Right lobe of liver (tissue), 6 donors: ENCODE data around the gene ARSB. TPM values are rescaled to one million over a fixed set of nuclear protein-coding genes. Genes with fewer than 3 reads are reported as not detected.

Experiments
- ATAC-seq, 4 donors: fragments of 200-7000 bp; cut with Tn5 transposase; one replicate each; pipeline ENCODE4 v1.9.1; 2020; ENCODE audit warnings: mild to moderate bottlenecking in 4 of 4, moderate library complexity in 4 of 4
- DNase-seq, 3 donors: peaks; one replicate each; pipeline ENCODE4 v3.0.0-alpha.2; 2020
- H3K27ac ChIP-seq, 3 donors: fragments of 200-600 bp; one replicate each; pipeline ENCODE4 v1.8.0; 2022
- H3K27me3 ChIP-seq, 2 donors: fragments of 200-600 bp; one replicate each; pipeline ENCODE4 v1.8.0; 2022
- H3K36me3 ChIP-seq, 4 donors: fragments of 200-600 bp; sonication (generic) in 1 of 4; one replicate each; pipeline versions ENCODE4 v1.5.1 to v1.8.0; 2017 to 2022; ENCODE audit warnings: control low read depth in 1 of 4
- H3K4me1 ChIP-seq, 4 donors: fragments of 200-600 bp; sonication (generic) in 1 of 4; one replicate each; pipeline versions ENCODE4 v1.5.1 to v1.8.0; 2017 to 2022; ENCODE audit warnings: control low read depth in 1 of 4
- H3K4me3 ChIP-seq, 3 donors: fragments of 200-600 bp; one replicate each; pipeline ENCODE4 v1.8.0; 2022
- H3K9me3 ChIP-seq, 4 donors: fragments of 200-600 bp; sonication (generic) in 1 of 4; one replicate each; pipeline versions ENCODE4 v1.5.1 to v1.8.0; 2017 to 2022; ENCODE audit warnings: control low read depth in 1 of 4
- CTCF ChIP-seq, 4 donors: fragments of 200-600 bp in 3 of 4; fragments of 450-650 bp in 1 of 4; IDR thresholded peaks; one replicate each; pipeline versions ENCODE4 v1.5.1 to v1.8.0; 2016 to 2022; ENCODE audit warnings: antibody characterized with exemption in 4 of 4, mild to moderate bottlenecking in 2 of 4
- POLR2A ChIP-seq: fragments of 450-650 bp; IDR thresholded peaks from one replicate; pipeline ENCODE4 v1.6.1; 2017; ENCODE audit warnings: antibody characterized with exemption, mild to moderate bottlenecking
- WGBS: methylation state at CpG from one replicate; pipeline ENCODE4 v1.1.6; 2018; ENCODE audit warnings: low coverage, low lambda C conversion rate; ENCODE audit not compliant: insufficient coverage; ENCODE audit errors: missing lambda C conversion rate; 5-methylcytosine and 5-hydroxymethylcytosine counted together
- intact Hi-C, 2 donors: fragments of 100-400 bp; cut with DNase I; formaldehyde crosslinking; loops; one replicate each; pipeline versions ENCODE4 v1.11.2 to v1.14.1; 2022
- total RNA-seq, 6 experiments: library from RNA; depleted of rRNA in 2 of 6; stranded (reverse); fragments of >200 nt in 2 of 6; fragmentation: NEBNext Ultra II Directional in 3 of 6; extraction: Animal tissue kit (Norgen Biotek cat#: 25700) in 3 of 6; gene quantifications; one replicate each; pipeline versions ENCODE4 v1.1.0 to v1.2.4, GENCODE V29; 2016 to 2023
- donor health status: DM: no; HTN: yes; CAD: no.
- donor health status: DM: no; HTN: no; CAD: no.
- donor health status: DM: no; HTN: no; CAD: no.
- donor health status: DM: no; HTN: yes; CAD: no.
- donor health status: DM: no; HTN: yes; CAD: no.

Gene ARSB
- total RNA-seq, 6 experiments from 2014 or later: 5.0 to 11.7 (median 8.7) TPM

DNA sequence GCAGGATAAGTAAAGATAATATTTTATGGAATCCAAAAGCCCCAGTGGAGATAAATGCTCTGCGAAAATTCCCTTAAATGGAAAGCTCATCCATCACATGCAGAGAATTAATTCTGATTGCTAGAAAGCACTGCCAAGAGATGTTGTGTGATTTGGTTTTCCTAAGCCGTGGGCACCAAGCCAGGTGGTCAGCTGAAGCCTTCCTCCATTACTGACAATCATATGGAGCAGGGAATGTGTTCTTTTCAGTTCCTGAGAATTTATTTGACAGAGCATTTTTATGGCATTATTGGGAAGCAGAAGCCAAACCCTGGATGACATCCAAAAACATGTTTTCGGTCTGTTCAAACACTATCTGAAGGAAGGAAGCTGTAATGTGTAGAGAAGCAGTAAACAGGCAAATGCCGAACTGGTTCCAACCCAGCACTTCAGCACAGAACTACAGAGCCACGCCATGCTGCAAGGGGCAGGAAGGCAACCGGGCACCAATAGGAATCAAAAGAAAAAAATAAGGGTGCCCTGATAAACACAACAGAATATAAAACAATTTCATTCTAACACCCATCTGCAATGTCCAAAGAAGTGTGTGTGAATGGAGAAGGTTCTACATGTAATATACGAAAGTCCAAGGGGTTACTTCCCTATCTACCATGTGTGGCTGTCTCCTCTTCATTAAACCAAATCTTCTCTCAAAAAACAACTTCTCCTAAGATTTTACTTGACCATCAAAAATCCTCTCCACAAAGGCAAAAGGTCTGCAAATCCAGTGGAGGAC, 12.3 kb downstream of the ARSB start:
- WGBS: 32% methylated on average over 7 of the region's 7 CpGs

DNA sequence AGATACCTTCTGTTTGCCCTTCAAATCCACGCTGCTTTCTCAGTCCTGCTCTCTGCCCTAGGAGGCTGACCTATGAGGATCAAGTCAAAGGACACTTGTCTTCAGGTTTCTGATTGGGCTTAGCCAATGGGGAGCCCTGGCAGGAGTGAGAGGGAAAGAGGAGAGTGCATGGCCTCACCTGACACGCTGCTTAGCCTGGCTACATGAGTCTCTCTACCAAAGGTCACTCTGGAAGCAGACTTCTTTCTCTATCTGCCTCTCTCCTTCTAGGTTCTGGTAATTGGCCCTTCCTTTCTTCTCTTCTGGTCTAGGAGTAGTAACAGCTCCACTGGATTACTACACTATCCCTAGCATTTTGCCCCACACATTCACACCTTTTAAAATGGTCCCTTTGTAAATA, 13.1 kb downstream of the ARSB start:
- intact Hi-C loops: no loop called here
- TF ChIP-seq POLR2A (no peak), CTCF (IDR thresholded peaks at IDR 0.05) (no peak)
- no peak overlapping the region for H3K4me3 ChIP-seq
- no peaks in the 10 kb centered on the region for H3K27me3 ChIP-seq
- ATAC-seq (peak; percentile 9 to 36 (median 19)), DNase-seq (no peak)
- H3K9me3 ChIP-seq: no peaks in the 10 kb centered on the region
- H3K27ac ChIP-seq: peak overlapping the region in 1 of 3 donors; percentile 39
- WGBS: 86% methylated on average over 2 of the region's 2 CpGs
- no peaks in the 10 kb centered on the region for H3K36me3 ChIP-seq
- peaks cover 0 to 12% (median 0%) of the 10 kb centered on the region in 4 donors for H3K4me1 ChIP-seq

More for the DNA sequence above, 12.3 kb downstream of the ARSB start:
- intact Hi-C loops: no loop called here
- Histone ChIP-seq H3K27ac (peak overlapping the region in 2 of 3 donors; percentile 0 to 20), H3K4me3 (no peak overlapping the region), H3K27me3 (no peaks in the 10 kb centered on the region), H3K36me3 (no peaks in the 10 kb centered on the region), H3K9me3 (no peaks in the 10 kb centered on the region), H3K4me1 (peaks cover 0 to 12% (median 0%) of the 10 kb centered on the region in 4 donors)
- peak; percentile 79 to 87 (median 83) for ATAC-seq
- TF ChIP-seq POLR2A (no peak), CTCF (IDR thresholded peaks at IDR 0.05) (no peak)
- DNase-seq: peak in 2 of 3 donors; percentile 54 to 62

DNA sequence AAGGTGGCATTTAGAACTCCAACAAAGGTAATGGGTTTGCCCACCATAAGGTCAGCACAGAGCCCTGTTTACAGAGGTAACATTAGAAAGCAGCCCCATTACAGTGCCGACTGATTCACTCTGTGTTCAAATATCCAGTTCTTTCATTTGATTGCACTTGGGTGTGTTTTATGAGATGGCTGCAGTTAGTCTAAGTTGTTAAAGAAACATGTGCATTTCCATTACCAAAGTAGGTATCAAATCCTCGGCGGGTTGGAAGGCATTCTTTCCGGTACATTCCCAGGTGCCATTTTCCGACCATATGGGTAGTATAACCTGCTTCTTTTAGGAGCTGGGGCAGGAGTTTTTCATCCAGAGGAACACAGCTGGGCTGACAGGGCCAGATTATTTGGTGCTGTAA, 16.3 kb downstream of the ARSB start:
- H3K4me1 ChIP-seq: peaks cover 0 to 7% (median 0%) of the 10 kb centered on the region in 4 donors
- no peaks in the 10 kb centered on the region for H3K9me3 ChIP-seq
- H3K4me3 ChIP-seq: no peak overlapping the region
- TF ChIP-seq POLR2A: no peak
- no peak for TF ChIP-seq CTCF (IDR thresholded peaks at IDR 0.05)
- DNase-seq: no peak
- ATAC-seq: no peak
- no peak overlapping the region for H3K27ac ChIP-seq
- WGBS: 94% methylated on average over 2 of the region's 5 CpGs
- H3K27me3 ChIP-seq: no peaks in the 10 kb centered on the region
- peaks cover 0 to 4% (median 0%) of the 10 kb centered on the region in 4 donors for H3K36me3 ChIP-seq
- intact Hi-C loops: no loop called here

GRCh38 chr5:78964889-78965288, 20.2 kb downstream of the ARSB start:
- TF ChIP-seq POLR2A (no peak), CTCF (IDR thresholded peaks at IDR 0.05) (peak; percentile 43 to 55 (median 48))
- ATAC-seq: peak; percentile 57 to 91 (median 77)
- no peaks in the 10 kb centered on the region for H3K4me1 ChIP-seq
- WGBS: 42% methylated on average over 2 of the region's 2 CpGs
- no peaks in the 10 kb centered on the region for H3K27me3 ChIP-seq
- intact Hi-C loops: no loop called here
- no peak for DNase-seq
- H3K9me3 ChIP-seq: no peaks in the 10 kb centered on the region
- H3K4me3 ChIP-seq: no peak overlapping the region
- peaks cover 0 to 8% (median 0%) of the 10 kb centered on the region in 4 donors for H3K36me3 ChIP-seq
- H3K27ac ChIP-seq: no peak overlapping the region
